CD14-positive monocyte (primary cell): ENCODE results near the gene MYH9. TPM values are rescaled to one million over a fixed set of nuclear protein-coding genes. Genes with fewer than 3 reads are reported as not detected.

ENCODE experiments used
- DNase-seq, 3 donors: peaks; one replicate each; pipeline ENCODE4 v3.0.0-alpha.2; 2011 to 2022
- H2AFZ ChIP-seq: 2 replicates; pipeline ENCODE4 v1.6.0; 2012; ENCODE audit warnings: mild to moderate bottlenecking, low read depth, low read length, inconsistent platforms; ENCODE audit not compliant: insufficient read depth, poor library complexity, severe bottlenecking
- H3K27ac ChIP-seq, 2 donors: 1 replicate in 1 of 2; 2 replicates in 1 of 2; pipeline ENCODE4 v1.5.1; 2012 to 2013; ENCODE audit warnings: low read length in 2 of 2, control low read depth in 1 of 2, inconsistent platforms in 1 of 2, low read depth in 1 of 2, mild to moderate bottlenecking in 1 of 2
- H3K27me3 ChIP-seq, 2 donors: one replicate each; pipeline versions ENCODE4 v1.6.0 to v1.6.1; 2011 to 2013; ENCODE audit warnings: low read length in 2 of 2; ENCODE audit not compliant: control insufficient read depth in 2 of 2, insufficient read depth in 2 of 2
- H3K36me3 ChIP-seq, 2 donors: replicated peaks in 1 of 2; 1 replicate in 1 of 2; 2 replicates in 1 of 2; pipeline versions ENCODE4 v1.5.1 to v1.6.1; 2012 to 2013; ENCODE audit warnings: low read length in 2 of 2, control low read depth in 1 of 2, inconsistent platforms in 1 of 2, mild to moderate bottlenecking in 1 of 2; ENCODE audit not compliant: insufficient read depth in 2 of 2, control insufficient read depth in 1 of 2
- H3K4me1 ChIP-seq, 2 donors: 1 replicate in 1 of 2; 2 replicates in 1 of 2; pipeline versions ENCODE4 v1.5.1 to v1.6.1; 2012 to 2013; ENCODE audit warnings: low read length in 2 of 2, control low read depth in 1 of 2, inconsistent platforms in 1 of 2, mild to moderate bottlenecking in 1 of 2, moderate library complexity in 1 of 2; ENCODE audit not compliant: insufficient read depth in 2 of 2, control insufficient read depth in 1 of 2
- H3K4me2 ChIP-seq: replicated peaks from 2 replicates; pipeline ENCODE3; 2012; ENCODE audit warnings: low read length, moderate library complexity, mild to moderate bottlenecking; ENCODE audit not compliant: poor library complexity, severe bottlenecking; ENCODE audit errors: extremely low read depth
- H3K4me3 ChIP-seq, 3 experiments: fragments of 200-600 bp in 1 of 3; sonication (generic) in 1 of 3; replicated peaks in 1 of 3; 1 replicate in 2 of 3; 2 replicates in 1 of 3; pipeline ENCODE4 v1.5.1; 2011 to 2013; ENCODE audit warnings: low read length in 3 of 3, mild to moderate bottlenecking in 3 of 3, control low read depth in 2 of 3, low read depth in 2 of 3, inconsistent platforms in 1 of 3, moderate library complexity in 1 of 3
- H3K79me2 ChIP-seq: 2 replicates; pipeline ENCODE4 v1.6.0; 2012; ENCODE audit warnings: mild to moderate bottlenecking, control low read depth, inconsistent platforms, low read length, moderate library complexity; ENCODE audit not compliant: insufficient read depth
- H3K9ac ChIP-seq: 2 replicates; pipeline ENCODE4 v1.6.0; 2017; ENCODE audit warnings: low read length, mild to moderate bottlenecking; ENCODE audit not compliant: insufficient read depth, poor library complexity, severe bottlenecking
- H3K9me3 ChIP-seq, 2 donors: replicated peaks in 1 of 2; 1 replicate in 1 of 2; 2 replicates in 1 of 2; pipeline versions ENCODE4 v1.5.1 to v1.6.1; 2012 to 2013; ENCODE audit warnings: low read length in 2 of 2, control low read depth in 1 of 2; ENCODE audit not compliant: control insufficient read depth in 1 of 2, insufficient read depth in 1 of 2
- H4K20me1 ChIP-seq: 2 replicates; pipeline ENCODE4 v1.6.0; 2012; ENCODE audit warnings: mild to moderate bottlenecking, low read length, control low read depth, moderate library complexity; ENCODE audit not compliant: insufficient read depth
- H3K27ac Mint-ChIP-seq, 7 donors: one replicate each; pipeline ENCODE4 v1.8.0; 2020; ENCODE audit warnings: mild to moderate bottlenecking in 7 of 7, mixed read lengths in 7 of 7, moderate library complexity in 6 of 7, inconsistent platforms in 2 of 7
- H3K27me3 Mint-ChIP-seq, 3 donors: one replicate each; pipeline ENCODE4 v1.8.0; 2021 to 2022; ENCODE audit warnings: low read depth in 3 of 3, mild to moderate bottlenecking in 3 of 3, mixed read lengths in 3 of 3, moderate library complexity in 3 of 3, inconsistent platforms in 1 of 3
- H3K36me3 Mint-ChIP-seq, 2 donors: one replicate each; pipeline ENCODE4 v1.8.0; 2020; ENCODE audit warnings: mixed read lengths in 2 of 2, inconsistent platforms in 1 of 2, mild to moderate bottlenecking in 1 of 2
- H3K4me1 Mint-ChIP-seq: one replicate; pipeline ENCODE4 v1.8.0; 2020; ENCODE audit warnings: mild to moderate bottlenecking, mixed read lengths
- H3K4me3 Mint-ChIP-seq, 2 donors: one replicate each; pipeline ENCODE4 v1.8.0; 2020; ENCODE audit warnings: mild to moderate bottlenecking in 2 of 2, mixed read lengths in 2 of 2, moderate library complexity in 1 of 2
- H3K9me3 Mint-ChIP-seq, 7 donors: one replicate each; pipeline ENCODE4 v1.8.0; 2020 to 2022; ENCODE audit warnings: mixed read lengths in 7 of 7, mild to moderate bottlenecking in 6 of 7, moderate library complexity in 6 of 7, inconsistent platforms in 2 of 7
- CTCF ChIP-seq: fragments of 200-600 bp; IDR thresholded peaks from one replicate; pipeline ENCODE4 v1.8.0; 2022; ENCODE audit warnings: antibody characterized with exemption, mild to moderate bottlenecking
- WGBS: methylation state at CpG from one replicate; pipeline ENCODE4 v1.1.5; 2013; ENCODE audit warnings: missing lambda C conversion rate; ENCODE audit not compliant: insufficient coverage; 5-methylcytosine and 5-hydroxymethylcytosine counted together
- intact Hi-C, 2 donors: fragments of 100-400 bp; cut with micrococcal nuclease; formaldehyde crosslinking; loops; one replicate each; pipeline versions ENCODE4 v1.15.0 to v1.15.1; 2023
- polyA plus RNA-seq, 3 donors: library from polyadenylated mRNA; depleted of rRNA in 1 of 3; unstranded in 2 of 3; stranded (reverse) in 1 of 3; fragments of 300-500 nt in 2 of 3; fragments of >200 nt in 1 of 3; fragmentation: Illumina TruSeq in 2 of 3; gene quantifications; 1 replicate in 2 of 3; 2 replicates in 1 of 3; pipeline ENCODE4 v1.2.3, GENCODE V29; 2012 to 2021

Gene MYH9
- polyA plus RNA-seq, 3 donors: 35.6 to 163 (median 79.5) TPM

- peak overlapping the region in 1 of 3 experiments; percentile 63 for H3K4me3 ChIP-seq
Observed at GRCh38 chr22:36405671-36406538, 18.1 kb upstream of the MYH9 start.

More at GRCh38 chr22:36405671-36406538, 18.1 kb upstream of the MYH9 start:
- Mint-ChIP-seq H3K27me3 (peaks cover 0 to 2% (median 0%) of the 10 kb centered on the region in 3 donors), H3K4me1 (peaks cover 87% of the 10 kb centered on the region), H3K27ac (peak overlapping the region; percentile 97 to 100 (median 99)), H3K36me3 (no peaks in the 10 kb centered on the region), H3K4me3 (peak overlapping the region; percentile 56 to 72), H3K9me3 (no peaks in the 10 kb centered on the region)
- peak overlapping the region; percentile 41 for H3K9ac ChIP-seq
- H3K9me3 ChIP-seq: no peaks in the 10 kb centered on the region
- H4K20me1 ChIP-seq: no peaks in the 10 kb centered on the region
- H2AFZ ChIP-seq: no peak overlapping the region
- intact Hi-C loops: loop anchor here in 1 of 2 donors (2.0 to 5.0 kb wide), 2 partner anchors 15 to 34 kb away; no protein-coding TSS in a partner anchor
- DNase-seq: peak; percentile 90 to 93 (median 92)
- H3K4me1 ChIP-seq: peaks cover 83 to 91% of the 10 kb centered on the region in 2 donors
- no peaks in the 10 kb centered on the region for H3K36me3 ChIP-seq
- H3K27ac ChIP-seq: peak overlapping the region; percentile 87 to 90
- no peaks in the 10 kb centered on the region for H3K27me3 ChIP-seq
- peaks cover 10% of the 10 kb centered on the region for H3K79me2 ChIP-seq
- H3K4me2 ChIP-seq: peak overlapping the region; percentile 70
- TF ChIP-seq CTCF: no peak
- WGBS: 0% methylated on average over 4 of the region's 9 CpGs
